Measurements from ENCODE around the gene ETV3L. TPM values are rescaled to one million over a fixed set of nuclear protein-coding genes. Genes with fewer than 3 reads are reported as not detected.

ETV3L gene
- total RNA-seq, 1 donor, result not detected

DNA sequence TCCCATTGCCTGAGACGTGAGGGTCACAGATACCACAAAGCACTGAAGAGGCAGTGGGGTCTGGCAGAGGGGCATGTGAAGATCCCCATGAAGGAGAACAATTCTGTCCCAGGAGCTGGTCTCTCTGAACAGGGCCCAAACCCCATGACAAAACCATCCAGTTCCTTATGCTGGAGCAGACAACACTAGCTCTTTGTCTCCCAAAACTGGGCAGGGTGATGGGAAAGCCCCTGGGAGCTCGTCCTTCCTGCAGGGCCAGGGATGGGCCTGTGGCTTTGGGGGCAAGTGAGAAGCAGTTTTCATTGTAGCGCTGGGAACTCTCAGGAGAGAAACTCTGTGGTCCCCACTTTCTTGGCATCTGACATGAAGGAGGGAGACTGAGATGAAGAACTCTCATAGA lies 8.8 kb downstream of the ETV3L start:
- Histone ChIP-seq H3K4me3 (ENCODE audit: insufficient read depth, low read length) (no peak overlapping the region), H4K20me1 (ENCODE audit: insufficient read depth, low read length) (no peaks in the 10 kb centered on the region), H3K27ac (ENCODE audit: low read depth, low read length) (no peak overlapping the region), H3K4me1 (ENCODE audit: insufficient read depth, low read length) (peaks cover 6% of the 10 kb centered on the region), H3K27me3 (ENCODE audit: insufficient read depth, low read length) (no peaks in the 10 kb centered on the region), H3K4me2 (ENCODE audit: insufficient read depth, low read length) (peak overlapping the region; percentile 66), H3K36me3 (ENCODE audit: insufficient read depth, low read length) (no peaks in the 10 kb centered on the region), H3K79me2 (ENCODE audit: insufficient read depth, low read length) (no peaks in the 10 kb centered on the region), H3K9me3 (ENCODE audit: low read depth, low read length) (no peaks in the 10 kb centered on the region), H2AFZ (ENCODE audit: low read length) (no peak overlapping the region)
- TF ChIP-seq, protein P1, sequence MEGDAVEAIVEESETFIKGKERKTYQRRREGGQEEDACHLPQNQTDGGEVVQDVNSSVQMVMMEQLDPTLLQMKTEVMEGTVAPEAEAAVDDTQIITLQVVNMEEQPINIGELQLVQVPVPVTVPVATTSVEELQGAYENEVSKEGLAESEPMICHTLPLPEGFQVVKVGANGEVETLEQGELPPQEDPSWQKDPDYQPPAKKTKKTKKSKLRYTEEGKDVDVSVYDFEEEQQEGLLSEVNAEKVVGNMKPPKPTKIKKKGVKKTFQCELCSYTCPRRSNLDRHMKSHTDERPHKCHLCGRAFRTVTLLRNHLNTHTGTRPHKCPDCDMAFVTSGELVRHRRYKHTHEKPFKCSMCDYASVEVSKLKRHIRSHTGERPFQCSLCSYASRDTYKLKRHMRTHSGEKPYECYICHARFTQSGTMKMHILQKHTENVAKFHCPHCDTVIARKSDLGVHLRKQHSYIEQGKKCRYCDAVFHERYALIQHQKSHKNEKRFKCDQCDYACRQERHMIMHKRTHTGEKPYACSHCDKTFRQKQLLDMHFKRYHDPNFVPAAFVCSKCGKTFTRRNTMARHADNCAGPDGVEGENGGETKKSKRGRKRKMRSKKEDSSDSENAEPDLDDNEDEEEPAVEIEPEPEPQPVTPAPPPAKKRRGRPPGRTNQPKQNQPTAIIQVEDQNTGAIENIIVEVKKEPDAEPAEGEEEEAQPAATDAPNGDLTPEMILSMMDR (IDR thresholded peaks at IDR 0.05; ENCODE audit: extremely low read depth, low read depth, low read length), result no peak
- peak; percentile 50 for DNase-seq (ENCODE audit: insufficient read length, low spot score, missing footprints)

DNA sequence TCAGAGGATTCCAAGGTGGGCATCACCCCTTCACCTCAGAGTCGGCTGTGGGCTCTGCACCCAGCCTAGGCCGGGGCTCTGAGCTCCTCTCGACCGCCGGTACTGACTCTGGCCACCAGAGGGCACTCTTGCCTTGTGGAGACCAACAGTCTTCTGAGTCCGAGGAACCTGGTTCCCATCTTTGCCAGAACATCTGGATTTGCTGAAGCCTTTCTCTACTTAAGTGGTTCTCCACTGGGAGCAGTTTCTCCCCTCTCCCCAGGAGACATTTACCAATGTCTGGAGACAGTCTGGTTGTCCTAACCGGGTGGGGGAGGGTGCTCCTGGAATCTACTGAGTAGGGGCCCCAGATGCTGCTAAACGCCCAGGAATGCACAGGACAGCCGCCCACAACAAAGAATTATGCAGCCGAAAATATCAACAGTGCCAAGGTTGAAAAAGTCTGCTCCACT lies 9.4 kb downstream of the ETV3L start:
- Histone ChIP-seq H4K20me1 (ENCODE audit: insufficient read depth, low read length) (no peaks in the 10 kb centered on the region), H3K27me3 (ENCODE audit: insufficient read depth, low read length) (no peaks in the 10 kb centered on the region), H3K27ac (ENCODE audit: low read depth, low read length) (no peak overlapping the region), H3K4me3 (ENCODE audit: insufficient read depth, low read length) (peak overlapping the region; percentile 32), H3K4me2 (ENCODE audit: insufficient read depth, low read length) (peak overlapping the region; percentile 66), H2AFZ (ENCODE audit: low read length) (no peak overlapping the region), H3K79me2 (ENCODE audit: insufficient read depth, low read length) (no peaks in the 10 kb centered on the region), H3K9me3 (ENCODE audit: low read depth, low read length) (no peaks in the 10 kb centered on the region), H3K4me1 (ENCODE audit: insufficient read depth, low read length) (peaks cover 6% of the 10 kb centered on the region), H3K36me3 (ENCODE audit: insufficient read depth, low read length) (no peaks in the 10 kb centered on the region)
- DNase-seq (ENCODE audit: insufficient read length, low spot score, missing footprints), result peak; percentile 98
- TF ChIP-seq, protein P1 (IDR thresholded peaks at IDR 0.05; ENCODE audit: extremely low read depth, low read depth, low read length), result peak; percentile 91

DNA sequence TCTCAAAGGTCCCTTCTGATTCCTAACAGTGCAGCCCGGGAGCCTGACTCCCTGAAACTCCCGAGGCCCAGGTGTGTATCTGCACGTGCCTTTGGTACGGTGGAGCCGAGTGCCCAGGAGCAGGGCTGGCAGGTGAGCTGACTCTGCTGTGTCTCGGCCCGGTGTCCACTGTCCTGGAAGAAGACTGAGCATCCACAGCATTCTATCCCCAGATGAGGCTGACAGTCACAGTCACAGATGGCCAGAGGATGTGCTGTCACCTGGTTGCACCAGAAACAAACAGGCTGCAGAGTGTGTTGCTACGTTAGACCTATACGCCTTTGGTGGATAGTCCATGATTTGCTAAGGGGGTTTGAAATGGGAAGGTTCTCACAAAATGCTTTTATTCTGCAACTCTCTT lies 9.8 kb downstream of the ETV3L start:
- DNase-seq (ENCODE audit: insufficient read length, low spot score, missing footprints), result no peak
- no peaks in the 10 kb centered on the region for H3K79me2 ChIP-seq (ENCODE audit: insufficient read depth, low read length)
- H3K27ac ChIP-seq (ENCODE audit: low read depth, low read length), result no peak overlapping the region
- no peaks in the 10 kb centered on the region for H3K9me3 ChIP-seq (ENCODE audit: low read depth, low read length)
- no peaks in the 10 kb centered on the region for H3K27me3 ChIP-seq (ENCODE audit: insufficient read depth, low read length)
- no peaks in the 10 kb centered on the region for H3K36me3 ChIP-seq (ENCODE audit: insufficient read depth, low read length)
- H3K4me2 ChIP-seq (ENCODE audit: insufficient read depth, low read length), result no peak overlapping the region
- H3K4me1 ChIP-seq (ENCODE audit: insufficient read depth, low read length), result peaks cover 6% of the 10 kb centered on the region
- H4K20me1 ChIP-seq (ENCODE audit: insufficient read depth, low read length), result no peaks in the 10 kb centered on the region
- H3K4me3 ChIP-seq (ENCODE audit: insufficient read depth, low read length), result no peak overlapping the region
- no peak overlapping the region for H2AFZ ChIP-seq (ENCODE audit: low read length)
- TF ChIP-seq, protein P1 (IDR thresholded peaks at IDR 0.05; ENCODE audit: extremely low read depth, low read depth, low read length), result no peak

DNA sequence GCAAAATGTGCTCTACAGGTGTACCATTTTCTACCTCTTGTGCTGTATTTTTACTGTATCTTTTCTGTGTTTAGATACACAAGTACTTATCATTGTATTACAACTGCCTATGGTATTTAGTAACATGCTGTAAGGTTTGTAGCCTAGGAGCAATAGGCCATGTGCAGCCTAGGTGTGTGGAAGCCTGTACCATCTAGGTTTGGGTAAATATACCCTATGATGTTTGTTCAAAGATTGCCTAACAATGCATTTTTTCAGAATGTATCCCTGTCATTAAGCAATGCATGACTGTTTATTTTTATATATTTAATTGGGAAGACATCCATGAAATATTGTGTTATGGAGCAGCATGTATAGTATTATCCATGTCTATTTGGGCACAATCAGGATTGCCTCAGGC lies 11.0 kb downstream of the ETV3L start:
- Histone ChIP-seq H4K20me1 (ENCODE audit: insufficient read depth, low read length) (no peaks in the 10 kb centered on the region), H3K27ac (ENCODE audit: low read depth, low read length) (no peak overlapping the region), H3K4me1 (ENCODE audit: insufficient read depth, low read length) (peaks cover 6% of the 10 kb centered on the region), H3K4me3 (ENCODE audit: insufficient read depth, low read length) (no peak overlapping the region), H3K4me2 (ENCODE audit: insufficient read depth, low read length) (no peak overlapping the region), H3K79me2 (ENCODE audit: insufficient read depth, low read length) (no peaks in the 10 kb centered on the region), H3K9me3 (ENCODE audit: low read depth, low read length) (no peaks in the 10 kb centered on the region), H3K36me3 (ENCODE audit: insufficient read depth, low read length) (no peaks in the 10 kb centered on the region), H3K27me3 (ENCODE audit: insufficient read depth, low read length) (no peaks in the 10 kb centered on the region), H2AFZ (ENCODE audit: low read length) (no peak overlapping the region)
- TF ChIP-seq, protein P1 (IDR thresholded peaks at IDR 0.05; ENCODE audit: extremely low read depth, low read depth, low read length), result no peak
- DNase-seq (ENCODE audit: insufficient read length, low spot score, missing footprints), result no peak

Measured in osteoblast (primary cell).